Skeletal muscle cell (primary cell): ENCODE data around the gene FRMD4A.
"Not testable (repeated sequence)": the region's sequence is repeated elsewhere in the genome, so short reads cannot be mapped to it uniquely, and the experiment has no call there.

ENCODE experiments used
- DNase-seq: peaks from one replicate; pipeline ENCODE4 v3.0.0-alpha.2; 2010; ENCODE audit warnings: low read depth
- H3K4me3 ChIP-seq: 2 replicates; pipeline ENCODE4 v1.5.1; 2011; ENCODE audit warnings: low read depth, mild to moderate bottlenecking, control low read depth, low read length, moderate library complexity

FRMD4A gene

DNA sequence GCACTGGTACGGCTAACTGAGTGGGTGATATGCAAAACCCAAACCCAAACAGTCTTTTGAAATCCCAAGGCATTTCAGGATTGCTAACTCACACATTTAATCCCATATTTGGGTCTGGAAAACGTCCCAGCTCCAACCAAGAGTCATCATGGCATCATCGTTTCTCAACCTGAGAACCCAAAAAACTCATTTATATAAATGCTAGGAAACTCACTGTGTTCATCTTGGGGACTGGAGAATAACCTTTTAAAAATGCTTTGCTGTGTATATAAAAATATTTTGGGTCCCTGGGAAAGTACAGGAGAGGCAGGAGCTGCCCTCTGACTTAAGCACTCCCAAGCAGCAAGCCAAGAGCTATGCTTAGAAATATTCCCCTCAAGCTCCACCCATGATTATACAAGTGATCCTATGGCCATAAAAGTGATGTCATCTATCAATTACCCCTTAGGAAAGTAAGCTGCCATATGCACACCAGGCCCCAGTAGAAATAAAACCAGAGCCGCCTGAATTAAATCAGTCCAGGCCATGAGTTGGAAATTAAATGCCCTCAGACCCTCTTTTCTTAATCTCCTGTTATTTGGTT is 352.1 kb downstream of the FRMD4A start:
- DNase-seq, result peak; percentile 89
- no peak overlapping the region for H3K4me3 ChIP-seq

GRCh38 chr10:13977861-13978532 is 352.7 kb downstream of the FRMD4A start:
- DNase-seq, result no peak
- no peak overlapping the region for H3K4me3 ChIP-seq

DNA sequence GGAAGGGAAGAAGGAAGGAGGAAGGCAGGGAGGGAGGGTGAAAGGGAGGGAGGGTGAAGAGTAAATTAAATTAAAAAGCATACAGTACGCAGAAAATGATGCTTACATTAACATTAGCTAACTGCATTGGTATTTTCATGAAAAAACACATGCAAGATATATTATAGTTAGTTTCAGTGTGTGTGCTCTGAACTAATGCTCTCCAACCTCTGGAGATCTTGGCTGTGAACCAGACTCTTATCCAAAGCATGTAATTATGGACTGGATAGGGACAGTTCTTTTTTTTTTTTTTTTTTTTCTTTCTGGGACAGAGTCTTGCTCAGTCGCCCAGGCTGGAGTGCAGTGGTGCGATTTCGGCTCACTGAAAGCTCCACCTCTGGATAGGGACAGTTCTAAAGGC is 357.0 kb downstream of the FRMD4A start:
- no peak overlapping the region for H3K4me3 ChIP-seq
- DNase-seq, result no peak

- H3K4me3 ChIP-seq, result no peak overlapping the region
- no peak for DNase-seq
Observed at GRCh38 chr10:13972609-13973008, 358.1 kb downstream of the FRMD4A start.

GRCh38 chr10:13971601-13972475 is 358.9 kb downstream of the FRMD4A start:
- H3K4me3 ChIP-seq, result no peak overlapping the region
- DNase-seq, result no peak

- no peak overlapping the region for H3K4me3 ChIP-seq
- DNase-seq, result no peak
Observed at GRCh38 chr10:13970957-13971353, 359.8 kb downstream of the FRMD4A start.

DNA sequence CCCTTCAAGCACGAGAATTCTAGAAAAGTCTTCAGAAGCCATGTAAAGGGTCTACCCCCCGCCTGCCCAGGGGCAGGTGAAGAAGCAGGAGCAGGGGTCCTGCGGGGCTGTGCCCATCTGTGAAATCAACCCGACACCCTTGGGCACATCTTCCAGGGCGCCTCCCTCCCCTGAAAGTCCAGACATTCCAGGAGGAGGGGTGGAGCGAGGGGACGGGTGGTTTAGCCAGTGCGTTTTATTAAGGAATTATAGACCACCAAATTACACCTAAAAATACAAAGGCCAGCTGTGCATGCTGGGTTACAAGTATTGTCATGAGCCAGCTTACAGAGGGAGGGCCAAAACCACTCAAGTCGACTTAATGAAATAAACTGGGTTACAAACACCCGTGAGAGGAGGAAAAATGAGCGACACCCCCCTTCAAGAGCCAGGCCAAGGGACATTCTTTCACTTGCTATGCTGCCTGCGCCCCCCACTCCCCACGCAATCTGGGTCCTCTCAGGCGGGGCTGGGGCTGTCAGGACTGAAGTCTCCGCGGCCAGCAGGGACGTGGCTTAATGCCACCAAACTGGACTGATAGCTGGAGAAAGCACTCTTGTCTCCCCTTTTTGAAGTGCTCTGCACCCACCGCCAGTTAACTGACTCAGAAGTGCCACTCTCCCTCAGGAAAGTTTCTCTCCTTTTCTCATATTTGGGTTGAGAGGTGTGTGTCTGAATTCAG is 360.3 kb downstream of the FRMD4A start:
- DNase-seq, result no peak
- H3K4me3 ChIP-seq, result no peak overlapping the region

DNA sequence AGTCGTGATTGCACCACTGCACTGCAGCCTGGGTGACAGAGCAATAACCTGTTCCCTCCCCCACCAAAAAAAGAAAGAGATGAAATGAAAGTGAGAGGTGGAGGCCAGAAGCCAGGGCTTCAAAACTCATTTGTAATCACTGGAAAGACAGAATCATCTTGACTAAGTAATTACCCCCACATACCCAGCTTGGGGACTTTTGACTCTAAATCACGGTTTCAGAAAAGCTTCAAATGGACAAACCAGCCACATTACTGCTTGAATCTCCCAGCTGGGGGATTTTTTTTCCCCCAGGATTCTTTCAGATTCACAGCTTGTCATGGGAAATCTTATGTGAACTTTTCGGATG is 361.0 kb downstream of the FRMD4A start:
- DNase-seq, result no peak
- no peak overlapping the region for H3K4me3 ChIP-seq

- H3K4me3 ChIP-seq, result no peak overlapping the region
- DNase-seq, result no peak
Observed at GRCh38 chr10:13969118-13969791, 361.5 kb downstream of the FRMD4A start.

DNA sequence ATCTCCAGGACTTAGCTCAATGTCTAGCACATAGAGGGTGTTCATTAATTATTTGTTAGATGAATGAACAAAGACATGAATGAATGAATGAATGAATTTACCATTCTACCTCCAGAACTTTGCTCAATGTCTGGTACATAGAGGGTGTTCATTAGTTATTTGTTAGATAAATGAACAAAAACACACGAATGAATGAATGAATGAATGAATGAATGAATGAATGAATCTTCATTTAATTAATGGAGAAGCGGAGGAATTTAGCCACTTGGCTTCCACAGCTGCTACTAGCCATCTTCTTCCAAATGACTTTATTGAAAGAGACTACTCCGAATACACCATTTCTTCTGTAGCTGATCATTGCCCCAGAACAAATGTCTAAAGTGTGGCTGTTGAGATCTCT is 368.9 kb downstream of the FRMD4A start:
- DNase-seq, result no peak
- no peak overlapping the region for H3K4me3 ChIP-seq

DNA sequence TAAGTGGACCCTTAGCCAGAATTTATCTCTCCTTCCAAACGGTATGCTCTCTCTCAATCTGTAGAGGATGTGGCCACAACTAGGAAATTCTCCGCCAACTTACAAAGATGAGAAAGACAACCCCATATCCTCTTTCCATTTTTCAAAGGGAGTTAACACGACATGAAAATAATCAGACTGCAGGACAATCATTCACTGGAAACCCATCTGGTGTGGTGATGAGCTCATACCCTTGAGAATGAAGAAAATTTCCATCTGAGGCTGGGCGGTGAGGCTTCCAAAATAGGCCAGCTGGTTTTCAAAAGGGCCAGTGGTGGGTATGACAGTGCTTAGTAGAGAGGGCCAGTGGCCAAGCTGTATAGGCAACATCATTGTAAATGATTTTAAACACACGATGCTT is 369.6 kb downstream of the FRMD4A start:
- DNase-seq, result peak; percentile 83
- H3K4me3 ChIP-seq, result no peak overlapping the region

DNA sequence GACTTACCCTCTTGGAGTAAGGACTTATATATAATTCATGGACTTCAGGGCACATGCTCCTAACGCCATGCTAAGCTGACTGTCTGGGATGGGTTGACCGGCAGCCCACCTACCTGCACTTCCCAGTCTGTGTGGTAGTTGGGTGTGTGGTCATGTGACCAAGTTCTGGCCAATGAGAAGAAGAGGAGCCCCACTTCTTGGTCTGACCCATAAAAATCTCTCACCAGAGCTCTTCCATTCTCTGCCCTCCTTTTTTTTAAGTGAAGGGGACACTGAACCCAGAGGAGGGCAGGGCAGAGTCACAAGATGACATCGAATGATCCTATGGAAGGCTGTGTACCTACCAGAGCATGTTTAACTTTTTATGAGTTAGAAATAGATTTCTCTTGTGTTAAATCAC is 370.1 kb downstream of the FRMD4A start:
- no peak overlapping the region for H3K4me3 ChIP-seq
- DNase-seq, result no peak

DNA sequence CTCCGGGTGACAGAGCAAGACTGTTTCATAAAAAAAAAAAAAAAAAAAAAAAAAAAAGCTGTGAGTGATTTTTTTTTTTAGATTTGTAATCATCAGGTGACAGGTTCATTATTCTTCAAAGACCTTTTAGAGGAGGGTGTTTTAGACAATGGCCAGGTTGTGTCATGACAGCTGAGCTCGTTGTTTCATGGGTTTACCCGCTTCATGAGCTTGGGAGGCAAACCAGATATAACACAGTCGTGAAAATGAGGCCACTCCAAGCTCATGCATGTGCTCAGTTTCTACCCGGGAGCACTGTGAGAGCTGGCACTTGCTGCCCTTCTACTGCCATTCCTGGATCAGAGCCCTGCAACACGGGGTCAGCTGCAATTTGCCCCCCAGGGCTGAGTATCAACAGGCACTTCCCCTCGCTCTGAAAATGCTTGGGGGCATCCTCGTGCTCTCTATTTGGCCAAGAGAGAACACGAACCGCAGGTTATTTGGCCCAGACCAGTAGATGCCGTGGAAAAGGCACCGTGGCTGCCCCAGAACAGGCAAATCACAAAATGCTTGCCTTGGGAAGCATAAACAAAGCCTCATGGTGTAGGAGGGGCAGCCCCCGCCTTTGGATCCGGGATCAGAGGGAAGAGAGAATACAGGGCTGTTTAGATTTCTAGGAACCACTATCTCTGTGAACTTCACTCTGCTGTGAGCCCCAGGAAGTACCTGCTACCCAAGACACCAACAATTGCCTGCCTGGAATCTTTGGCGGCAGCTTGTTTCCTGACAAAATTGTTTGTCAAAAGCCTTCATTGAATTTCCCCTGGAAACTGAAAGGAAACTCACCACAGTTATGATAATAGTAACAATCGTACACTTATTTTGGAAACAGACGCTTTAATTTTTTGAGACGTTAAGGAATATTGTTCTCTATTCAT is 371.0 kb downstream of the FRMD4A start:
- H3K4me3 ChIP-seq, result no peak overlapping the region
- DNase-seq, result no peak

DNA sequence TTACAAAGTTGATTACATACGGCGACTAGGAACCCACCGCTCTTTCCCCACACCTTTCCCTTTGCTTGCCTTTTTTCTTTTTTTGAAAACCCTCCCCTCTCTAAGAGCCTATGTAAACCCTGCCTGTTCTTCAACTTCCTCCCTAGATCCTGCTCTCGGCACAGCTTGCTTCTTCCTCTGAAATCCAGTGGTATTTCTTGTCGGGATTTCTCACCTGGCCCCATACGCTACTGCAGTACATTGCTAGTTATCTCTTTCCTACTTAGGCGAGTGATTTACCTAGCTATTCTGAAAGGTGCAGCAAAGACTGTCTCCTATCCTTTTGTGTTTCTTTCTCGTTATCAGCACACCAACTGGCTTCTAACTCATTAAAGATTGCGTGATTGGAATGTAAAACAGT is 372.9 kb downstream of the FRMD4A start:
- DNase-seq, result no peak
- no peak overlapping the region for H3K4me3 ChIP-seq

DNA sequence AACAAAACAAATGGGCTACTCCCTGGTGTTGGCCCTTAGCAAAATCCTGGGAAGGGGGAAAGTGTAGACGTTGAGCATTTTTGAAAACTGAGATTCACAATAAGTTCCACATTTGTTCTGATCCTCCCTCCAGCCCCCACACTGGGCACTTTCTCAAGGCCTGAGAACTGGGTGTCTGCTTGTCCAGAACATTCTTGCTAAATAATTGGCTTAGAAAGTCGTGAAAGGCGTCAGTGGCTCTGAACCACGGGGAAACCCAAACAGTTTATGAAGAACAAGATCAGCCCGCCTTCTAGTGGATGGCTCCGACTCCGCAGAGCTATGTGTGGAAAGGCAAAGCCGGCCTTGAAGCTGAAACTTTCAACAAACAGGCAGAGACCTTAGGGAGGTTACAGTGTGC is 373.9 kb downstream of the FRMD4A start:
- DNase-seq, result peak; percentile 73
- H3K4me3 ChIP-seq, result no peak overlapping the region

- no peak for DNase-seq
- no peak overlapping the region for H3K4me3 ChIP-seq
Observed at GRCh38 chr10:13955409-13956068, 375.2 kb downstream of the FRMD4A start.

GRCh38 chr10:13954195-13954594 is 376.5 kb downstream of the FRMD4A start:
- H3K4me3 ChIP-seq, DNase-seq: not testable (repeated sequence)

GRCh38 chr10:13953371-13953770 is 377.4 kb downstream of the FRMD4A start:
- DNase-seq, result no peak
- H3K4me3 ChIP-seq, result no peak overlapping the region
